Daoy (cell line): Measurements from ENCODE around the gene FOXN4. TPM values are rescaled to one million over a fixed set of nuclear protein-coding genes. Genes with fewer than 3 reads are reported as not detected.

Experiments
- total RNA-seq: library from RNA; depleted of rRNA; stranded (reverse); fragments of >200 nt; shearing (Covaris generic); gene quantifications from 2 replicates; pipeline ENCODE4 v1.2.3, GENCODE V29; 2014; rRNA removed

Gene FOXN4
- total RNA-seq, 1 experiment from 2014 or later, result 0.06 TPM

Other genes with a start within 250 kb of the FOXN4 start
- 29.4 and 43.5 TPM in 2 replicates for gene ALKBH2, start 215.8 kb downstream of the FOXN4 start, total RNA-seq
- gene UNG, start 211.7 kb downstream of the FOXN4 start, total RNA-seq, result 48.4 and 97.2 TPM in 2 replicates
- 2.3 and 5.1 TPM in 2 replicates for gene ACACB, start 192.7 kb downstream of the FOXN4 start, total RNA-seq
- not detected in 2 replicates for gene MYO1H, start 38.6 kb upstream of the FOXN4 start, total RNA-seq
- gene KCTD10, start 168.0 kb upstream of the FOXN4 start, total RNA-seq, result 53.1 and 75.3 TPM in 2 replicates
- gene UBE3B, start 168.3 kb upstream of the FOXN4 start, total RNA-seq, result 19.7 and 20.8 TPM in 2 replicates